H1 (cell line): ENCODE data around the gene HSPA1L. TPM values are rescaled to one million over a fixed set of nuclear protein-coding genes. Genes with fewer than 3 reads are reported as not detected.

Experiments used
- CTCF ChIA-PET: fragments of 300-600 bp; sonication (Branson Sonifier 250); formaldehyde crosslinking; loops from one replicate; lab custom pipeline; 2021; ENCODE audit not compliant: partially characterized antibody; lab: Charles Lee
- POLR2A ChIA-PET: fragments of 300-600 bp; sonication (Branson Sonifier 250); formaldehyde crosslinking; loops from one replicate; lab custom pipeline; 2021; ENCODE audit warnings: inconsistent platforms; ENCODE audit not compliant: partially characterized antibody; lab: Charles Lee
- DNase-seq, 2 experiments: peaks; one replicate each; pipeline versions ENCODE4 v3.0.0 to v3.0.0-alpha.2; 2010 to 2022; ENCODE audit warnings: low spot score in 2 of 2, low read depth in 1 of 2, mixed read lengths in 1 of 2
- FAIRE-seq: peaks from 2 replicates; lab custom pipeline; 2011; peaks lifted over from hg19 to GRCh38; lab: Jason Lieb, UNC
- H2AFZ ChIP-seq: 2 replicates; pipeline ENCODE4 v1.8.1; 2012; ENCODE audit warnings: low read length, inconsistent platforms
- H2AK5ac ChIP-seq: 2 replicates; pipeline ENCODE4 v1.6.1; 2013; ENCODE audit warnings: low read depth, low read length
- H2BK120ac ChIP-seq: replicated peaks from 2 replicates; pipeline ENCODE3; 2013; ENCODE audit warnings: low read depth, low read length, inconsistent platforms
- H2BK12ac ChIP-seq: 2 replicates; pipeline ENCODE4 v1.6.1; 2013; ENCODE audit warnings: low read depth, low read length
- H2BK15ac ChIP-seq: 2 replicates; pipeline ENCODE4 v1.6.1; 2013; ENCODE audit warnings: low read length
- H2BK20ac ChIP-seq: 2 replicates; pipeline ENCODE4 v1.6.1; 2013; ENCODE audit warnings: low read length
- H2BK5ac ChIP-seq: 2 replicates; pipeline ENCODE4 v1.6.1; 2013; ENCODE audit warnings: low read depth, low read length
- H3K14ac ChIP-seq: 2 replicates; pipeline ENCODE4 v1.6.1; 2013; ENCODE audit warnings: inconsistent platforms; ENCODE audit not compliant: insufficient read length
- H3K18ac ChIP-seq: 2 replicates; pipeline ENCODE4 v1.6.1; 2013; ENCODE audit warnings: low read length; ENCODE audit errors: extremely low read depth
- H3K23ac ChIP-seq: 2 replicates; pipeline ENCODE4 v1.6.1; 2013; ENCODE audit warnings: inconsistent platforms; ENCODE audit not compliant: insufficient read length
- H3K23me2 ChIP-seq: 2 replicates; pipeline ENCODE4 v1.6.1; 2013; ENCODE audit warnings: low read depth, low read length
- H3K27ac ChIP-seq: 2 replicates; pipeline ENCODE4 v1.6.1; 2011; ENCODE audit warnings: low read depth, low read length, inconsistent platforms
- H3K27me3 ChIP-seq, 4 experiments: replicated peaks in 1 of 4; 1 replicate in 1 of 4; 2 replicates in 3 of 4; pipeline versions ENCODE4 v1.6.1 to v1.8.1; 2011 to 2013; ENCODE audit warnings: low read length in 3 of 4, mild to moderate bottlenecking in 3 of 4, inconsistent platforms in 2 of 4, mixed read lengths in 2 of 4, moderate library complexity in 1 of 4; ENCODE audit not compliant: control insufficient read depth in 3 of 4, insufficient read depth in 3 of 4; ENCODE audit errors: extremely low read depth in 1 of 4
- H3K36me3 ChIP-seq, 4 experiments: 2 replicates each; pipeline versions ENCODE4 v1.6.1 to v1.8.1; 2011 to 2013; ENCODE audit warnings: mild to moderate bottlenecking in 4 of 4, low read length in 3 of 4, moderate library complexity in 2 of 4, control low read depth in 1 of 4, inconsistent platforms in 1 of 4; ENCODE audit not compliant: insufficient read depth in 4 of 4, control insufficient read depth in 2 of 4
- H3K4ac ChIP-seq: replicated peaks from 2 replicates; pipeline ENCODE3; 2013; ENCODE audit warnings: low read length, low read depth, mixed read lengths, inconsistent platforms; ENCODE audit not compliant: insufficient read length
- H3K4me1 ChIP-seq, 4 experiments: replicated peaks in 1 of 4; 1 replicate in 1 of 4; 2 replicates in 3 of 4; pipeline versions ENCODE4 v1.6.1 to v1.8.1; 2011 to 2013; ENCODE audit warnings: low read length in 3 of 4, inconsistent platforms in 2 of 4, mixed read lengths in 1 of 4; ENCODE audit not compliant: insufficient read depth in 4 of 4, control insufficient read depth in 3 of 4
- H3K4me2 ChIP-seq, 2 experiments: 2 replicates each; pipeline versions ENCODE4 v1.6.1 to v1.8.1; 2011 to 2013; ENCODE audit warnings: low read depth in 2 of 2, low read length in 2 of 2, control low read depth in 1 of 2, inconsistent platforms in 1 of 2, mild to moderate bottlenecking in 1 of 2; ENCODE audit not compliant: insufficient read depth in 1 of 2
- H3K4me3 ChIP-seq, 4 experiments: fragments of 200-600, 300-600 bp in 1 of 4; sonication (generic), shearing (Covaris generic), sonication (Bioruptor Twin) in 1 of 4; 2 replicates each; pipeline versions ENCODE4 v1.5.1 to v1.8.1; 2011 to 2016; ENCODE audit warnings: low read length in 4 of 4, low read depth in 3 of 4, control low read depth in 2 of 4, inconsistent platforms in 2 of 4, mild to moderate bottlenecking in 2 of 4, mixed read lengths in 1 of 4, moderate library complexity in 1 of 4; ENCODE audit not compliant: insufficient read depth in 2 of 4; ENCODE audit errors: extremely low read depth in 1 of 4
- H3K56ac ChIP-seq: replicated peaks from 2 replicates; pipeline ENCODE3; 2013; ENCODE audit warnings: low read depth, mild to moderate bottlenecking, mixed read lengths, low read length, inconsistent platforms; ENCODE audit not compliant: insufficient read length
- H3K79me1 ChIP-seq: 2 replicates; pipeline ENCODE4 v1.6.1; 2013; ENCODE audit warnings: low read depth, low read length, control low read depth
- H3K79me2 ChIP-seq, 2 experiments: 2 replicates each; pipeline versions ENCODE4 v1.6.1 to v1.8.1; 2012 to 2013; ENCODE audit warnings: low read length in 2 of 2, mild to moderate bottlenecking in 2 of 2, inconsistent platforms in 1 of 2; ENCODE audit not compliant: insufficient read depth in 2 of 2, control insufficient read depth in 1 of 2
- H3K9ac ChIP-seq, 4 experiments: replicated peaks in 1 of 4; 1 replicate in 1 of 4; 2 replicates in 3 of 4; pipeline versions ENCODE4 v1.6.1 to v1.8.1; 2011 to 2013; ENCODE audit warnings: low read depth in 3 of 4, low read length in 3 of 4, control low read depth in 2 of 4, mild to moderate bottlenecking in 2 of 4, moderate library complexity in 2 of 4, inconsistent platforms in 1 of 4; ENCODE audit errors: extremely low read depth in 1 of 4
- H3K9me3 ChIP-seq, 2 experiments: 2 replicates each; pipeline versions ENCODE4 v1.6.1 to v1.8.1; 2012 to 2013; ENCODE audit warnings: mild to moderate bottlenecking in 2 of 2, moderate library complexity in 2 of 2, control low read depth in 1 of 2, inconsistent platforms in 1 of 2, low read depth in 1 of 2, low read length in 1 of 2, mixed read lengths in 1 of 2; ENCODE audit not compliant: insufficient read depth in 2 of 2
- H4K20me1 ChIP-seq, 2 experiments: replicated peaks in 1 of 2; 2 replicates each; pipeline versions ENCODE3 to v1.8.1; 2011 to 2013; ENCODE audit warnings: inconsistent platforms in 2 of 2, low read length in 2 of 2, mild to moderate bottlenecking in 1 of 2; ENCODE audit not compliant: insufficient read depth in 2 of 2, control insufficient read depth in 1 of 2
- H4K5ac ChIP-seq: 2 replicates; pipeline ENCODE4 v1.6.1; 2013; ENCODE audit warnings: low read length, low read depth, mixed read lengths, inconsistent platforms; ENCODE audit not compliant: insufficient read length
- H4K8ac ChIP-seq: 2 replicates; pipeline ENCODE4 v1.8.0; 2013; ENCODE audit warnings: mild to moderate bottlenecking, moderate library complexity, low read length, inconsistent platforms; ENCODE audit not compliant: insufficient read depth; ENCODE audit errors: extremely low read depth
- H4K91ac ChIP-seq: replicated peaks from 2 replicates; pipeline ENCODE3; 2013; ENCODE audit warnings: low read length, mixed read lengths, inconsistent platforms; ENCODE audit not compliant: insufficient read length
- POLR2AphosphoS5 ChIP-seq: IDR thresholded peaks from 2 replicates; pipeline ENCODE4 v1.6.1; 2011; ENCODE audit warnings: low read depth, low read length
- WGBS, 2 experiments: shearing (Covaris generic) in 1 of 2; methylation state at CpG; one replicate each; pipeline versions ENCODE4 v1.1.6 to v1.1.7; 2013 to 2015; ENCODE audit warnings: low lambda C conversion rate in 2 of 2, mixed read lengths in 2 of 2, inconsistent platforms in 1 of 2, low coverage in 1 of 2, missing lambda C conversion rate in 1 of 2; ENCODE audit not compliant: insufficient replicate concordance in 2 of 2, insufficient coverage in 1 of 2, insufficient read length in 1 of 2; ENCODE audit errors: extremely low coverage in 1 of 2, missing lambda C conversion rate in 1 of 2; 5-methylcytosine and 5-hydroxymethylcytosine counted together
- polyA plus RNA-seq, 7 experiments: library from polyadenylated mRNA; depleted of rRNA in 3 of 7; stranded (reverse) in 5 of 7; unstranded in 2 of 7; fragments of >200 nt in 5 of 7; fragments of 200-250 nt in 2 of 7; gene quantifications; 1 replicate in 5 of 7; 2 replicates in 1 of 7; 4 replicates in 1 of 7; pipeline versions ENCODE4 v1.2.1 to v1.2.3, GENCODE V29; 2011 to 2013; ENCODE audit warnings: missing spikeins in 2 of 7, mixed read lengths in 2 of 7
- total RNA-seq: library from RNA; stranded (reverse); fragmentation: NEBNext Ultra II Directional; extraction: Animal tissue kit (Norgen Biotek cat#: 25700); gene quantifications from 2 replicates; pipeline ENCODE4 v1.2.1, GENCODE V29; 2021
- TF ChIP-seq, protein P1 (sequence below): IDR thresholded peaks from 2 replicates; pipeline ENCODE4 v1.6.1; 2012; ENCODE audit warnings: inconsistent platforms

Gene HSPA1L
- total and polyA plus RNA-seq, 2 of the 8 experiments (the other 6 are each of a cell fraction or from before 2014, with no cell fraction given), result 1.00 to 1.9 TPM

DNA sequence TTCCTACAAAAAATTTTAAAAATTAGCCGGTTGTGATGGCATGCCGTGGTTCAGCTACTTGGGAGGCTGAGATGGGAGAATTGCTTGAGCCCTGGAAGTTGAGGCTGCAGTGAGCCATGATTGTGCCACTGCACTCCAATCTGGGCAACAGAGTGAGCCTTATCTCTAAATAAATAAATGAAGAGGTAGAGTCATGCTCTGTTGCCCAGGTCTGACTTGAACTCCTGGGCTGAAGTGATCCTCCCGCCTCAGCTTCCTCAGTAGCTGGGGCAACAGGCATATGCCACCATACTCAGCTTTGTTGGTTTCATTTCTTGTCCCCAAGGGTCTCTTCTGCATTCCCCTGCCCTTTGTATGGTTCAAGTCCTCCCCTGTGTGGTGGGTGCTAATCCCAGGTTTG, 29.4 kb upstream of the HSPA1L start:
- DNase-seq (no peak), FAIRE-seq (no peak)
- Histone ChIP-seq H2BK5ac (no peak overlapping the region), H2BK120ac (no peak overlapping the region), H3K4me2 (no peak overlapping the region), H2BK15ac (no peak overlapping the region), H2BK12ac (no peak overlapping the region), H3K4ac (no peak overlapping the region), H4K91ac (no peak overlapping the region), H3K36me3 (peaks cover 10 to 35% (median 16%) of the 10 kb centered on the region in 4 experiments), H3K4me3 (no peak overlapping the region), H3K18ac (no peak overlapping the region), H2AK5ac (no peak overlapping the region), H2AFZ (no peak overlapping the region), H3K23me2 (no peaks in the 10 kb centered on the region), H3K9ac (no peak overlapping the region), H3K23ac (no peak overlapping the region), H3K4me1 (no peaks in the 10 kb centered on the region), H3K79me1 (no peaks in the 10 kb centered on the region), H3K27me3 (no peaks in the 10 kb centered on the region), H4K8ac (no peak overlapping the region), H3K27ac (no peak overlapping the region), H4K20me1 (peaks cover 3 to 4% of the 10 kb centered on the region in 2 experiments), H3K14ac (no peak overlapping the region), H3K79me2 (no peaks in the 10 kb centered on the region), H3K9me3 (no peaks in the 10 kb centered on the region), H4K5ac (no peak overlapping the region), H2BK20ac (no peak overlapping the region), H3K56ac (no peak overlapping the region)
- WGBS, 2 experiments, result 93% methylated on average over 3 of the region's 3 CpGs; no CpG with 5 or more reads in 1 of the 2 experiments
- peak; percentile 28; the same call in 1 of the 2 replicates for TF ChIP-seq POLR2AphosphoS5
- TF ChIP-seq, protein P1, sequence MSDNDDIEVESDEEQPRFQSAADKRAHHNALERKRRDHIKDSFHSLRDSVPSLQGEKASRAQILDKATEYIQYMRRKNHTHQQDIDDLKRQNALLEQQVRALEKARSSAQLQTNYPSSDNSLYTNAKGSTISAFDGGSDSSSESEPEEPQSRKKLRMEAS, result no peak
- ChIA-PET POLR2A (interaction anchor here (0.6 to 12.6 kb wide), 16 partner anchors 8 to 115 kb away, joined by 3 to 189 read pairs (median 4); partner anchors contain the start of genes DDAH2, HSPA1A, HSPA1B and HSPA1L), CTCF (interaction anchor here (0.6 to 1.9 kb wide), 4 partner anchors 13 to 75 kb away, joined by 3 to 5 read pairs (median 4); no protein-coding TSS in a partner anchor)
